Measurements from ENCODE around the gene ATP2B2.

DNA sequence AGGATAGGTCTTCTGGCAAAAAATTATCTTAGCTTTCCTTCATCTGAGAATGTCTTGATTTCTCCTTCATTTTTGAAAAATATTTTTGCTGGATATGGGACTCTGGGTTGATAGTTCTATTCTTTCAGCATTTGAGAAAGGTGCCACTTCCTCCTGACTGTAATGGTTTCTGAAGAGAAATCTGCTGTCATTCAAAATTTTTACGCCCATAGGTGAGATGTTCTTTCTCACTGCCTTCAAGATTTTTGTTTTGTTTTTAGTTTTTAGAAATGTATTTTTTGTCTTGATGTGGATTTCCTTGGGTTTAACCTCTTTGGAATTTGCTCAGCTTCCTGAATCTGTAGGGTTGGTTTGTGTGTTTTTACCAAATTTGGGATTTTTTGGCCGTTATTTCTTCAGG, 37.1 kb upstream of the ATP2B2 start:
- TF ChIP-seq SREBF2 (IDR thresholded peaks at IDR 0.05; ENCODE audit: low read length): no peak
- TF ChIP-seq MAX (IDR thresholded peaks at IDR 0.05; ENCODE audit: low read depth, low read length): no peak
- TF ChIP-seq PAX5 (IDR thresholded peaks at IDR 0.05; ENCODE audit: borderline replicate concordance, low read depth, low read length): no peak
- no peak for TF ChIP-seq CTCF (IDR thresholded peaks at IDR 0.05 in 2 of 3, conservative IDR thresholded peaks at IDR 0.05 in 1 of 3; ENCODE audit: control insufficient read depth in 2 of 3, extremely low read depth in 1 of 3, insufficient read depth in 1 of 3, low read depth in 3 of 3, low read length in 3 of 3)
- no peak for TF ChIP-seq SP1 (IDR thresholded peaks at IDR 0.05; ENCODE audit: low read depth, low read length)
- no peak for TF ChIP-seq POLR2A (IDR thresholded peaks at IDR 0.05; ENCODE audit: low read depth, low read length)
- no peak for TF ChIP-seq EP300 (IDR thresholded peaks at IDR 0.05; ENCODE audit: borderline replicate concordance in 1 of 2, control insufficient read depth in 1 of 2, low read depth in 2 of 2, low read length in 2 of 2)
- no peak for TF ChIP-seq ZNF384 (IDR thresholded peaks at IDR 0.05; ENCODE audit: borderline replicate concordance, low read depth, low read length)
- TF ChIP-seq RCOR1 (conservative IDR thresholded peaks at IDR 0.05; ENCODE audit: low read depth, low read length): no peak
